ENCODE measurements around the gene TLCD5. TPM values are rescaled to one million over a fixed set of nuclear protein-coding genes. Genes with fewer than 3 reads are reported as not detected.

The TLCD5 gene
- total RNA-seq, 4 donors from 2014 or later = 0.72 to 1.7 (median 1.5) TPM

GRCh38 chr11:120365512-120365911 is 40.4 kb downstream of the TLCD5 start:
- TF ChIP-seq POLR2A (IDR thresholded peaks at IDR 0.05) (no peak), CTCF (IDR thresholded peaks at IDR 0.05) (no peak)
- intact Hi-C loops (cut with DNase I; ENCODE audit: low total_unique reads) = no loop called here
- H3K4me3 ChIP-seq (ENCODE audit: low read depth, poor library complexity, severe bottlenecking) = no peak overlapping the region
- DNase-seq (ENCODE audit: low spot score in 2 of 2) = no peak

- TF ChIP-seq POLR2A (IDR thresholded peaks at IDR 0.05) = no peak
- no peak for TF ChIP-seq CTCF (IDR thresholded peaks at IDR 0.05)
- DNase-seq (ENCODE audit: low spot score in 2 of 2) = no peak
- intact Hi-C loops (cut with DNase I; ENCODE audit: low total_unique reads) = no loop called here
- H3K4me3 ChIP-seq (ENCODE audit: low read depth, poor library complexity, severe bottlenecking) = no peak overlapping the region
These were observed 47.2 kb downstream of the TLCD5 start for GRCh38 chr11:120372296-120372695.

- H3K4me3 ChIP-seq (ENCODE audit: low read depth, poor library complexity, severe bottlenecking) = no peak overlapping the region
- intact Hi-C loops (cut with DNase I; ENCODE audit: low total_unique reads) = no loop called here
- TF ChIP-seq CTCF (IDR thresholded peaks at IDR 0.05) (no peak), POLR2A (IDR thresholded peaks at IDR 0.05) (no peak)
- 64 to 75% methylated on average over 3 of the region's 3 CpGs for WGBS, 2 donors
- no peak for DNase-seq (ENCODE audit: low spot score in 2 of 2)
These were observed 50.0 kb downstream of the TLCD5 start for GRCh38 chr11:120375076-120375475.

GRCh38 chr11:120376547-120377182 is 51.6 kb downstream of the TLCD5 start:
- TF ChIP-seq POLR2A (IDR thresholded peaks at IDR 0.05) (no peak), CTCF (IDR thresholded peaks at IDR 0.05) (no peak)
- WGBS, 2 donors = 81 to 88% methylated on average over 6 of the region's 6 CpGs
- H3K4me3 ChIP-seq (ENCODE audit: low read depth, poor library complexity, severe bottlenecking) = no peak overlapping the region
- DNase-seq (ENCODE audit: low spot score in 2 of 2) = no peak
- intact Hi-C loops (cut with DNase I; ENCODE audit: low total_unique reads) = no loop called here

GRCh38 chr11:120378474-120378873 is 53.4 kb downstream of the TLCD5 start:
- no peak overlapping the region for H3K4me3 ChIP-seq (ENCODE audit: low read depth, poor library complexity, severe bottlenecking)
- TF ChIP-seq POLR2A (IDR thresholded peaks at IDR 0.05) (no peak), CTCF (IDR thresholded peaks at IDR 0.05) (no peak)
- intact Hi-C loops (cut with DNase I; ENCODE audit: low total_unique reads) = no loop called here
- DNase-seq (ENCODE audit: low spot score in 2 of 2) = no peak
- 70 to 87% methylated on average over 3 of the region's 3 CpGs for WGBS, 2 donors

- intact Hi-C loops (cut with DNase I; ENCODE audit: low total_unique reads) = no loop called here
- 81 to 82% methylated on average over 7 of the region's 7 CpGs for WGBS, 2 donors
- no peak for DNase-seq (ENCODE audit: low spot score in 2 of 2)
- no peak overlapping the region for H3K4me3 ChIP-seq (ENCODE audit: low read depth, poor library complexity, severe bottlenecking)
- TF ChIP-seq POLR2A (IDR thresholded peaks at IDR 0.05) (no peak), CTCF (IDR thresholded peaks at IDR 0.05) (no peak)
These were observed 56.3 kb downstream of the TLCD5 start for GRCh38 chr11:120381401-120381800.

All from lower leg skin (tissue), 4 donors.